Upper lobe of left lung (tissue), 6 donors: ENCODE measurements around the gene RAD50. TPM values are rescaled to one million over a fixed set of nuclear protein-coding genes. Genes with fewer than 3 reads are reported as not detected.

Source experiments
- ATAC-seq, 2 donors: fragments of 200-7000 bp; cut with Tn5 transposase; one replicate each; pipeline ENCODE4 v1.9.1; 2022; ENCODE audit warnings: mild to moderate bottlenecking in 2 of 2, moderate library complexity in 2 of 2; ENCODE audit not compliant: low FRiP score in 2 of 2
- DNase-seq, 2 donors: peaks; one replicate each; pipeline ENCODE4 v3.0.0-alpha.2; 2019 to 2020
- H3K27ac ChIP-seq, 4 donors: fragments of 200-600 bp; sonication (generic); one replicate each; pipeline ENCODE4 v1.5.1; 2016 to 2019
- H3K27me3 ChIP-seq, 4 donors: fragments of 200-600 bp; sonication (generic); one replicate each; pipeline ENCODE4 v1.5.1; 2017 to 2019
- H3K36me3 ChIP-seq, 4 donors: fragments of 200-600 bp; sonication (generic); one replicate each; pipeline ENCODE4 v1.5.1; 2016 to 2019
- H3K4me1 ChIP-seq, 4 donors: fragments of 200-600 bp; sonication (generic); one replicate each; pipeline ENCODE4 v1.5.1; 2018 to 2019
- H3K4me3 ChIP-seq, 4 donors: fragments of 200-600 bp; sonication (generic); one replicate each; pipeline ENCODE4 v1.5.1; 2017 to 2019; ENCODE audit warnings: mild to moderate bottlenecking in 2 of 4, moderate library complexity in 1 of 4
- H3K9me3 ChIP-seq, 4 donors: fragments of 200-600 bp; sonication (generic); one replicate each; pipeline ENCODE4 v1.5.1; 2018 to 2019
- EP300 ChIP-seq, 4 donors: sonication (generic); formaldehyde crosslinking; IDR thresholded peaks; one replicate each; pipeline ENCODE4 v1.5.1; 2017; ENCODE audit warnings: antibody characterized with exemption in 4 of 4, control low read depth in 2 of 4
- POLR2A ChIP-seq, 4 donors: fragments of 450-650 bp; IDR thresholded peaks; one replicate each; pipeline ENCODE4 v1.5.1; 2016 to 2017; ENCODE audit warnings: antibody characterized with exemption in 4 of 4, mild to moderate bottlenecking in 2 of 4
- POLR2AphosphoS5 ChIP-seq, 2 donors: sonication (generic); formaldehyde crosslinking; IDR thresholded peaks; one replicate each; pipeline ENCODE4 v1.5.1; 2017; ENCODE audit warnings: antibody characterized with exemption in 2 of 2
- WGBS, 2 donors: methylation state at CpG; one replicate each; pipeline ENCODE4 v1.1.5; 2017 to 2018; 5-methylcytosine and 5-hydroxymethylcytosine counted together
- total RNA-seq, 6 donors: library from RNA; depleted of rRNA in 4 of 6; stranded (reverse); fragments of >200 nt in 4 of 6; gene quantifications; one replicate each; pipeline versions ENCODE4 v1.1.0 to v1.2.1, GENCODE V29; 2016 to 2021
- TF ChIP-seq, protein P1 (sequence below), 6 experiments: fragments of 450-650 bp in 4 of 6; fragments of 200-600 bp in 2 of 6; sonication (generic) in 2 of 6; IDR thresholded peaks; one replicate each; pipeline ENCODE4 v1.5.1; 2016 to 2019; ENCODE audit warnings: antibody characterized with exemption in 6 of 6
- donor health status: DM: no; HTN: no; CAD: no; lungs with moderate emphysema.
- donor health status: DM: no; HTN: yes; CAD: no; lungs with severe emphysema.

The RAD50 gene
- total RNA-seq, 6 donors from 2014 or later, result 26.2 to 105 (median 33.3) TPM

GRCh38 chr5:132666310-132667123, 109.7 kb downstream of the RAD50 start:
- 88 to 94% methylated on average over 16 of the region's 16 CpGs for WGBS, 2 donors
- H3K4me3 ChIP-seq, result no peak overlapping the region
- DNase-seq (no peak), ATAC-seq (no peak)
- H3K9me3 ChIP-seq, result no peaks in the 10 kb centered on the region
- no peaks in the 10 kb centered on the region for H3K4me1 ChIP-seq
- H3K27ac ChIP-seq, result no peak overlapping the region
- no peaks in the 10 kb centered on the region for H3K27me3 ChIP-seq
- H3K36me3 ChIP-seq, result no peaks in the 10 kb centered on the region
- TF ChIP-seq, protein P1, sequence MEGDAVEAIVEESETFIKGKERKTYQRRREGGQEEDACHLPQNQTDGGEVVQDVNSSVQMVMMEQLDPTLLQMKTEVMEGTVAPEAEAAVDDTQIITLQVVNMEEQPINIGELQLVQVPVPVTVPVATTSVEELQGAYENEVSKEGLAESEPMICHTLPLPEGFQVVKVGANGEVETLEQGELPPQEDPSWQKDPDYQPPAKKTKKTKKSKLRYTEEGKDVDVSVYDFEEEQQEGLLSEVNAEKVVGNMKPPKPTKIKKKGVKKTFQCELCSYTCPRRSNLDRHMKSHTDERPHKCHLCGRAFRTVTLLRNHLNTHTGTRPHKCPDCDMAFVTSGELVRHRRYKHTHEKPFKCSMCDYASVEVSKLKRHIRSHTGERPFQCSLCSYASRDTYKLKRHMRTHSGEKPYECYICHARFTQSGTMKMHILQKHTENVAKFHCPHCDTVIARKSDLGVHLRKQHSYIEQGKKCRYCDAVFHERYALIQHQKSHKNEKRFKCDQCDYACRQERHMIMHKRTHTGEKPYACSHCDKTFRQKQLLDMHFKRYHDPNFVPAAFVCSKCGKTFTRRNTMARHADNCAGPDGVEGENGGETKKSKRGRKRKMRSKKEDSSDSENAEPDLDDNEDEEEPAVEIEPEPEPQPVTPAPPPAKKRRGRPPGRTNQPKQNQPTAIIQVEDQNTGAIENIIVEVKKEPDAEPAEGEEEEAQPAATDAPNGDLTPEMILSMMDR (IDR thresholded peaks at IDR 0.05), result no peak
- TF ChIP-seq EP300 (IDR thresholded peaks at IDR 0.05) (no peak), POLR2AphosphoS5 (IDR thresholded peaks at IDR 0.05) (no peak), POLR2A (IDR thresholded peaks at IDR 0.05) (no peak)

- 90 to 91% methylated on average over 10 of the region's 10 CpGs for WGBS, 2 donors
- no peaks in the 10 kb centered on the region for H3K9me3 ChIP-seq
- TF ChIP-seq POLR2AphosphoS5 (IDR thresholded peaks at IDR 0.05) (no peak), POLR2A (IDR thresholded peaks at IDR 0.05) (no peak), EP300 (IDR thresholded peaks at IDR 0.05) (no peak)
- H3K4me1 ChIP-seq, result no peaks in the 10 kb centered on the region
- H3K27ac ChIP-seq, result no peak overlapping the region
- no peaks in the 10 kb centered on the region for H3K36me3 ChIP-seq
- no peak overlapping the region for H3K4me3 ChIP-seq
- ATAC-seq, result no peak
- no peaks in the 10 kb centered on the region for H3K27me3 ChIP-seq
- no peak for DNase-seq
These were observed 110.5 kb downstream of the RAD50 start for GRCh38 chr5:132667309-132667708.

DNA sequence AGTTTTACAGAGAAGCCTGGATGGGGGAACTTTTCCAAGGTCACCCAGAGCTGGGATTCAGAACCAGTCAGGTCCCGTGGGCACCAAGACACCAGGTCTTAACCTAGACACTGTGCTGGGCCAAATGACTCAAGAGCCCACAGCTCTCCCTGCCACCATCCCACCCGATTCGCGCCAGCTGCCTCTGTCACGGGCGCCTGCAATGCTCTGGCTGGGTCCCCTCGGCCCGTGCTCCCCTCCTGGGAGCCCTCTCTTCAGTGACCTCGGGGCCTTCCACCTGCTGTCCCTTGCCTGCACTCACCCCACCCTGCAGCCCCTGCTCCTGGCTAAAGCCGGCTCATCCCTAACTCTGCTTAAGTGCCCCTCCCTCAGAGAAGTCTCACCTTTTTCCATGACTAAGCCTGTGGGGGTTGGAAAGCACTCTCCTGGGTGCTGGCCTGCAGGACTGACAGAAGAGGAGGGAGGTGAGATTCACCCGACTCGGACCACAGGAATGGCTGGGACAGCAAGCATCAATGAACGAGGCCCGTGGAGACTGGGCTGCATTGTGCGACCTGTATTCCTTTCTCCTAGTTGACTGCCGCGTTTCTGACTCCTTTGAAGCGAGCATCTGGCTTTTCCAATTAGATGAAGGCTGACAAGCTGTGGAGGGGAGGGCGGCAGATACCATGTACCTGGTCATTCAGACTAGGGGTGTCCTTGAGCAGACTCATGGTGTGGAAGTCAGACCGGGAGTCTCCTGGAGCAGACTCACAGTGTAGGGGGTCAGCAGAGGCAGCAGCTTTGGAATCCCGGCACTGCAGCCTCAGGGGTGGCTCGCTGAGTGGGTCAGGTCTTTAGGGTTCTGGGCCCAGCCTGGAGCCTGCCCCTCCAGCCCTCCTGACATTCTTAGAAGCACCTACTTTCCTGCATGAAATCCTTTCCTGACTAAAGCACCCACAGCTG, 111.3 kb downstream of the RAD50 start:
- Histone ChIP-seq H3K36me3 (no peaks in the 10 kb centered on the region), H3K27me3 (no peaks in the 10 kb centered on the region), H3K4me1 (no peaks in the 10 kb centered on the region), H3K9me3 (no peaks in the 10 kb centered on the region), H3K4me3 (no peak overlapping the region), H3K27ac (no peak overlapping the region)
- TF ChIP-seq POLR2A (IDR thresholded peaks at IDR 0.05) (no peak), EP300 (IDR thresholded peaks at IDR 0.05) (no peak), POLR2AphosphoS5 (IDR thresholded peaks at IDR 0.05) (no peak)
- TF ChIP-seq, protein P1 (IDR thresholded peaks at IDR 0.05), result no peak
- ATAC-seq (no peak), DNase-seq (no peak)
- WGBS, 2 donors, result 82 to 86% methylated on average over 17 to 22 of the region's 22 CpGs

GRCh38 chr5:132668706-132669454, 112.1 kb downstream of the RAD50 start:
- H3K4me3 ChIP-seq, result no peak overlapping the region
- TF ChIP-seq POLR2AphosphoS5 (IDR thresholded peaks at IDR 0.05) (no peak), POLR2A (IDR thresholded peaks at IDR 0.05) (no peak), EP300 (IDR thresholded peaks at IDR 0.05) (no peak)
- TF ChIP-seq, protein P1 (IDR thresholded peaks at IDR 0.05), result no peak

More at GRCh38 chr5:132668706-132669454, 112.1 kb downstream of the RAD50 start:
- H3K27me3 ChIP-seq, result no peaks in the 10 kb centered on the region
- H3K9me3 ChIP-seq, result no peaks in the 10 kb centered on the region
- no peaks in the 10 kb centered on the region for H3K4me1 ChIP-seq
- no peak overlapping the region for H3K27ac ChIP-seq
- 92 to 95% methylated on average over 11 to 14 of the region's 14 CpGs for WGBS, 2 donors
- DNase-seq (no peak), ATAC-seq (no peak)
- H3K36me3 ChIP-seq, result no peaks in the 10 kb centered on the region
